Trophoblast cell (in vitro differentiated cells and primary cell): ENCODE results near the gene TMEM60.

Experiments
- DNase-seq, 2 donors: peaks; one replicate each; pipeline ENCODE4 v3.0.0-alpha.2; 2016
- H2AFZ ChIP-seq: 2 replicates; pipeline ENCODE4 v1.6.1; 2013; ENCODE audit warnings: low read length, moderate library complexity, mild to moderate bottlenecking; ENCODE audit not compliant: insufficient read depth, poor library complexity
- H2AK5ac ChIP-seq: 2 replicates; pipeline ENCODE4 v1.6.1; 2013; ENCODE audit warnings: mild to moderate bottlenecking, low read length
- H2BK120ac ChIP-seq: 2 replicates; pipeline ENCODE4 v1.6.1; 2013; ENCODE audit warnings: low read length, mild to moderate bottlenecking, moderate library complexity; ENCODE audit not compliant: insufficient read depth, poor library complexity
- H2BK12ac ChIP-seq: 2 replicates; pipeline ENCODE4 v1.6.1; 2013; ENCODE audit warnings: mild to moderate bottlenecking, low read length, moderate library complexity
- H2BK5ac ChIP-seq: 2 replicates; pipeline ENCODE4 v1.6.1; 2013; ENCODE audit warnings: low read length, low read depth, moderate library complexity, mild to moderate bottlenecking; ENCODE audit not compliant: poor library complexity
- H3K14ac ChIP-seq: 2 replicates; pipeline ENCODE4 v1.6.1; 2013; ENCODE audit warnings: mild to moderate bottlenecking, low read length
- H3K18ac ChIP-seq: 2 replicates; pipeline ENCODE4 v1.6.1; 2013; ENCODE audit warnings: mild to moderate bottlenecking, low read length
- H3K23ac ChIP-seq: 2 replicates; pipeline ENCODE4 v1.6.1; 2013; ENCODE audit warnings: low read length
- H3K27ac ChIP-seq: 2 replicates; pipeline ENCODE4 v1.5.1; 2013; ENCODE audit warnings: low read depth, mild to moderate bottlenecking, inconsistent platforms, low read length, moderate library complexity
- H3K27me3 ChIP-seq: 2 replicates; pipeline ENCODE4 v1.6.1; 2013; ENCODE audit warnings: inconsistent platforms, mild to moderate bottlenecking, low read length, moderate library complexity; ENCODE audit not compliant: insufficient read depth
- H3K36me3 ChIP-seq, 2 experiments: 1 replicate in 1 of 2; 2 replicates in 1 of 2; pipeline ENCODE4 v1.6.1; 2013; ENCODE audit warnings: low read length in 2 of 2, mild to moderate bottlenecking in 2 of 2, moderate library complexity in 1 of 2; ENCODE audit not compliant: insufficient read depth in 2 of 2, control insufficient read depth in 1 of 2
- H3K4ac ChIP-seq: 2 replicates; pipeline ENCODE4 v1.6.1; 2013; ENCODE audit warnings: low read depth, mild to moderate bottlenecking, low read length, moderate library complexity
- H3K4me1 ChIP-seq, 2 experiments: 1 replicate in 1 of 2; 2 replicates in 1 of 2; pipeline ENCODE4 v1.6.1; 2013; ENCODE audit warnings: low read length in 2 of 2, mild to moderate bottlenecking in 2 of 2, moderate library complexity in 1 of 2; ENCODE audit not compliant: insufficient read depth in 2 of 2, control insufficient read depth in 1 of 2
- H3K4me2 ChIP-seq: 2 replicates; pipeline ENCODE4 v1.6.1; 2013; ENCODE audit warnings: inconsistent platforms, mild to moderate bottlenecking, low read length, moderate library complexity
- H3K4me3 ChIP-seq: 2 replicates; pipeline ENCODE4 v1.5.1; 2013; ENCODE audit warnings: mild to moderate bottlenecking, low read depth, low read length, inconsistent platforms
- H3K79me1 ChIP-seq: one replicate; pipeline ENCODE4 v1.6.1; 2013; ENCODE audit warnings: low read length
- H3K79me2 ChIP-seq: 2 replicates; pipeline ENCODE4 v1.6.1; 2013; ENCODE audit warnings: low read length, mild to moderate bottlenecking; ENCODE audit not compliant: control insufficient read depth, insufficient read depth, poor library complexity
- H3K9ac ChIP-seq: 2 replicates; pipeline ENCODE4 v1.6.1; 2013; ENCODE audit warnings: mild to moderate bottlenecking, low read length
- H3K9me3 ChIP-seq: 2 replicates; pipeline ENCODE4 v1.6.1; 2013; ENCODE audit warnings: low read depth, mild to moderate bottlenecking, control low read depth, inconsistent platforms, low read length; ENCODE audit not compliant: insufficient read depth
- H4K12ac ChIP-seq: 2 replicates; pipeline ENCODE4 v1.6.1; 2013; ENCODE audit warnings: low read depth, mild to moderate bottlenecking, low read length, moderate library complexity
- H4K8ac ChIP-seq: 2 replicates; pipeline ENCODE4 v1.6.1; 2013; ENCODE audit warnings: low read depth, mild to moderate bottlenecking, low read length, moderate library complexity
- H4K91ac ChIP-seq: one replicate; pipeline ENCODE4 v1.6.1; 2013; ENCODE audit warnings: low read depth, mild to moderate bottlenecking, low read length, moderate library complexity
- WGBS: extraction: QIAGEN DNeasy Blood & Tissue Kit; methylation state at CpG from one replicate; pipeline ENCODE4 v1.1.7; 2013; ENCODE audit warnings: missing lambda C conversion rate; ENCODE audit not compliant: insufficient read length, insufficient coverage; ENCODE audit errors: extremely low coverage; 5-methylcytosine and 5-hydroxymethylcytosine counted together

TMEM60 gene

DNA sequence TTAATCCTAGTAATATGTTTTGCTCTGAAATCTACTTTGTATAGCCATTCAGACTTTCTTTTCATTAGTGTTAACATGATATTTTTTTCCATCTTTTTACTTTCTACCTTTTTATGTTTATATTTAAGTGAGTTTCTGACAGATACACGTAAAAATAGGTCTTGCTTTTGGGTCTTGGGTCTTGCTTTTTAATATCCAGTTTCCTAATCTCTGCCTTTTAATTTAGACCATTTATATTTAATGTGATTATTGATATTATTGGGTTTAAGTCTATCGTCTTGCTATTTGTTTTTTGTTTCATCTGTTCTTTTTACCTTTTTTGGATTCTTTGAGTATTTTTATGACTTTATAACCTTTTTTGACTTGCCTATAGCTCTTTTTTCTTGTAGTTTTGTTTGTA lies 8.2 kb upstream of the TMEM60 start:
- Histone ChIP-seq H3K14ac (no peak overlapping the region), H2AFZ (no peak overlapping the region), H3K79me1 (peaks cover 4% of the 10 kb centered on the region), H4K12ac (no peak overlapping the region), H3K23ac (no peak overlapping the region), H2BK5ac (no peak overlapping the region), H3K4ac (no peak overlapping the region), H3K9me3 (no peaks in the 10 kb centered on the region), H4K91ac (no peak overlapping the region), H3K4me3 (no peak overlapping the region), H3K9ac (no peak overlapping the region), H3K79me2 (no peaks in the 10 kb centered on the region), H3K18ac (no peak overlapping the region), H3K27me3 (no peaks in the 10 kb centered on the region), H2BK120ac (no peak overlapping the region), H3K4me2 (no peak overlapping the region), H3K27ac (no peak overlapping the region), H4K8ac (no peak overlapping the region), H3K36me3 (peaks cover 0 to 2% of the 10 kb centered on the region in 2 experiments), H2AK5ac (no peak overlapping the region), H3K4me1 (peaks cover 0 to 2% of the 10 kb centered on the region in 2 experiments), H2BK12ac (no peak overlapping the region)
- DNase-seq: no peak
- WGBS: no CpG with 5 or more reads among the region's 2 CpGs

- Histone ChIP-seq H2BK12ac (no peak overlapping the region), H3K18ac (no peak overlapping the region), H3K36me3 (peaks cover 0 to 2% of the 10 kb centered on the region in 2 experiments), H2BK5ac (no peak overlapping the region), H3K27ac (no peak overlapping the region), H3K4me2 (no peak overlapping the region), H3K9me3 (no peaks in the 10 kb centered on the region), H2AFZ (no peak overlapping the region), H3K79me1 (peaks cover 10% of the 10 kb centered on the region), H3K79me2 (peaks cover 11% of the 10 kb centered on the region), H3K23ac (no peak overlapping the region), H3K4ac (peak overlapping the region; percentile 64), H3K9ac (no peak overlapping the region), H3K4me3 (no peak overlapping the region), H3K27me3 (no peaks in the 10 kb centered on the region), H4K12ac (no peak overlapping the region), H2AK5ac (no peak overlapping the region), H4K8ac (no peak overlapping the region), H4K91ac (no peak overlapping the region), H2BK120ac (no peak overlapping the region), H3K4me1 (no peaks in the 10 kb centered on the region), H3K14ac (no peak overlapping the region)
- DNase-seq: no peak
- no CpG with 5 or more reads among the region's 2 CpGs for WGBS
These were observed 4.5 kb upstream of the TMEM60 start for GRCh38 chr7:77802557-77803405.

DNA sequence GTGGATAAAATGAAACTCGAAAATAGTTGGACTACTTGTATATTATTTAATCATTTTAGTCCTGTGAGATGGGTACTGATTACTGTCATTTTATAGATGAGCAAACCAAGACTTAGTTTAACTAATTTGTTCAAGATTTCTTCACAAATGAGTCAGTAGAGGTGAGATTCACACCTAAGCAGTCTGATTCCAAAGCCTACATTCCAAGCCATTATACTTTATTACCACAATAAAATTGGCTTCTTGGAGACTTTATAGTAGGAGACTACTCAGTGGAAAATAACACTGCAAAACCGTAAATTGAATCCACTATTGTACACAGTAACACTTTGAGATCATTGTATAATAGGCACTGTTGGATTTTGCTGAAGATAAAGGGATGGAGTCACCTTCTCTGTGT lies 2.5 kb upstream of the TMEM60 start:
- Histone ChIP-seq H3K18ac (no peak overlapping the region), H2AK5ac (no peak overlapping the region), H3K4me3 (no peak overlapping the region), H3K79me2 (peaks cover 13% of the 10 kb centered on the region), H3K9me3 (no peaks in the 10 kb centered on the region), H3K9ac (no peak overlapping the region), H3K4me1 (no peaks in the 10 kb centered on the region), H3K27me3 (no peaks in the 10 kb centered on the region), H4K8ac (no peak overlapping the region), H3K4ac (no peak overlapping the region), H2BK5ac (no peak overlapping the region), H3K27ac (no peak overlapping the region), H3K14ac (no peak overlapping the region), H4K91ac (no peak overlapping the region), H3K79me1 (peaks cover 12% of the 10 kb centered on the region), H2AFZ (no peak overlapping the region), H3K4me2 (no peak overlapping the region), H2BK12ac (no peak overlapping the region), H4K12ac (no peak overlapping the region), H3K36me3 (no peaks in the 10 kb centered on the region), H3K23ac (no peak overlapping the region), H2BK120ac (no peak overlapping the region)
- no CpG with 5 or more reads among the region's 2 CpGs for WGBS
- no peak for DNase-seq

DNA sequence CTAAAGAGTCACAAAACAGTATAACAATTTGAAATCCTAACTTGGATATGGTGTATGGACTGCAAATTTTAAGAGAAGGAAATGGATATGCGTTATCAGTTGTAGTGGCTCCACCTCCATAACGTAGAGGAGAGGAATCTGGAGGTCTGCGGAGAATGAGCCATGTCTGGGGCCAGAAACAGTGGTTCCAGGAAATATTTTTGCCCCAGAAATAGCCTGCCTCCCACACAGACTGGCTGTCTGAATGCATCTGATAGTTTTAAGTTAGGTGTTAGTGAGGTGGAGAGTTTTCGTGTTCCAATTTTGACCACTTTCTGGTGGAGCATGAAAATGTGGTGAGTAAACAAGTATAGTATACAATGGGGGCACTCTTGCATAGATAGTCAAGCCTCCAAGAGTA lies 1.9 kb upstream of the TMEM60 start:
- peaks cover 2% of the 10 kb centered on the region in 2 experiments for H3K36me3 ChIP-seq
- H3K4me3 ChIP-seq: no peak overlapping the region
- H3K4ac ChIP-seq: no peak overlapping the region
- H4K12ac ChIP-seq: no peak overlapping the region
- no peaks in the 10 kb centered on the region for H3K27me3 ChIP-seq
- H3K18ac ChIP-seq: no peak overlapping the region
- H4K8ac ChIP-seq: no peak overlapping the region
- peaks cover 13% of the 10 kb centered on the region for H3K79me2 ChIP-seq
- H3K23ac ChIP-seq: no peak overlapping the region
- peak overlapping the region; percentile 29 for H3K27ac ChIP-seq
- peaks cover 12% of the 10 kb centered on the region for H3K79me1 ChIP-seq
- H3K4me1 ChIP-seq: no peaks in the 10 kb centered on the region
- no peak for DNase-seq
- H3K9ac ChIP-seq: no peak overlapping the region
- WGBS: no CpG with 5 or more reads among the region's 4 CpGs
- H2BK120ac ChIP-seq: no peak overlapping the region
- no peak overlapping the region for H2BK12ac ChIP-seq
- no peak overlapping the region for H2BK5ac ChIP-seq
- H4K91ac ChIP-seq: no peak overlapping the region
- H2AFZ ChIP-seq: no peak overlapping the region
- H3K4me2 ChIP-seq: peak overlapping the region; percentile 62
- no peak overlapping the region for H2AK5ac ChIP-seq
- no peak overlapping the region for H3K14ac ChIP-seq
- no peaks in the 10 kb centered on the region for H3K9me3 ChIP-seq
